Measurements from ENCODE around the gene C22orf23. TPM values are rescaled to one million over a fixed set of nuclear protein-coding genes. Genes with fewer than 3 reads are reported as not detected.

Gene C22orf23
- total RNA-seq, 4 donors from 2014 or later = 0.85 TPM; not detected in 3

- Histone ChIP-seq H3K4me3 (no peak overlapping the region), H3K9me3 (no peaks in the 10 kb centered on the region), H3K4me1 (peaks cover 0 to 34% (median 2%) of the 10 kb centered on the region in 4 donors), H3K27me3 (no peaks in the 10 kb centered on the region), H3K27ac (no peak overlapping the region), H3K36me3 (peaks cover 0 to 20% (median 0%) of the 10 kb centered on the region in 3 donors)
- DNase-seq = no peak
- TF ChIP-seq CTCF (IDR thresholded peaks at IDR 0.05) (no peak), POLR2A (IDR thresholded peaks at IDR 0.05) (no peak)
Measured at GRCh38 chr22:37893583-37893983, 59.8 kb downstream of the C22orf23 start.

Other genes starting within 250 kb of the C22orf23 start
- 1 to 10 TPM; 3.8 to 9.3 (median 8.9) TPM for gene GCAT, start 145.7 kb downstream of the C22orf23 start, total RNA-seq
- not detected for gene GALR3, start 130.2 kb downstream of the C22orf23 start, total RNA-seq
- gene ANKRD54, start 109.3 kb downstream of the C22orf23 start, total RNA-seq = 10 to 100 TPM; 24.9 to 43.3 (median 33.8) TPM
- 100 to 1,000 TPM; 123 to 229 (median 185) TPM for gene EIF3L, start 104.2 kb downstream of the C22orf23 start, total RNA-seq
- 10 to 100 TPM; 24.5 to 49.0 (median 31.8) TPM for gene MICALL1, start 47.3 kb downstream of the C22orf23 start, total RNA-seq
- gene POLR2F, start 98 bp upstream of the C22orf23 start, total RNA-seq = 10 to 100 TPM; 51.1 to 97.4 (median 55.2) TPM
- 1 to 10 TPM in 1 of 4 donors, under 1 TPM in 2, not detected in 1; 0.35 to 1.1 (median 0.66) TPM for gene SOX10, start 31.0 kb upstream of the C22orf23 start, total RNA-seq
- 10 to 100 TPM; 40.8 to 51.7 (median 46.4) TPM for gene PICK1, start 103.8 kb upstream of the C22orf23 start, total RNA-seq
- gene SLC16A8, start 130.6 kb upstream of the C22orf23 start, total RNA-seq = not detected
- 100 to 1,000 TPM in 3 of 4 donors, 10 to 100 TPM in 1; 83.3 to 421 (median 306) TPM for gene BAIAP2L2, start 157.1 kb upstream of the C22orf23 start, total RNA-seq
- 100 to 1,000 TPM in 1 of 4 donors, 10 to 100 TPM in 3; 19.3 to 102 (median 60.6) TPM for gene PLA2G6, start 228.2 kb upstream of the C22orf23 start, total RNA-seq
- 10 to 100 TPM in 2 of 4 donors, 1 to 10 TPM in 2; 5.1 to 14.2 (median 12.0) TPM for gene MAFF, start 248.4 kb upstream of the C22orf23 start, total RNA-seq

All from Peyer's patch (tissue), 4 donors.